Measurements from ENCODE around the gene PARVB. TPM values are rescaled to one million over a fixed set of nuclear protein-coding genes. Genes with fewer than 3 reads are reported as not detected.

The PARVB gene
- total RNA-seq, 4 donors from 2014 or later, result 10.5 to 25.1 (median 14.6) TPM

DNA sequence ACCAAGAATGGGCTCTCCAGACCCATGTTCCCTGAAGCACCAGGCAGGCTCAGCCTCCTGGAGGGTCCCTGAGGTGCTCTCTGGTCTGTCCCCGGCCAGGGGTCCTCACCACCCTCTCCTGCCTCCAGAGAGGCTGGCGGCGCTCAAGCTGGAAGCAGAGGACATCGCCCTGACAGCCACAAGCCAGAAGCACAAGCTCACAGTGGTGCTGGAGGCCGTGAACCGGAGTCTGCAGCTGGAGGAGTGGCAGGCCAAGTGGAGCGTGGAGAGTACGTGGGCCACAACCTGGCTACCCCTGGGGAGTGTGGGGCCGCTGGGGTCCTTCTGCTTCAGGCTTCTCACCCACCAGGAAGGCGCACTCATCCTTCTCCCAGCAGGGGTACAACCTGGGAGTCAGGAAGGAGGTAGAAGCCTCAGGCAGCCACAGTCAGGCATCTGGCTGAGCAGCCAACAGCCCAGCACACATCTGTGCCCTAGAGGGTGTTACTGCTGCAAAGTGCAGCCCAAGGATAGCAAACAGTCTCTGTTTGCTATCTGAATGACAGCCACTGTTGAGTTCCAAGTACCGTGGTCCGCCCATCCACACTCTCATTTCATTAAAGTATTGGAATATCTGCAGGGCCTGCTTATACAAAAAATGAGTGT lies 165.0 kb downstream of the PARVB start:
- DNase-seq (ENCODE audit: low spot score in 2 of 2), result no peak
- intact Hi-C loops (cut with DNase I; ENCODE audit: low total_unique reads), result no loop called here
- no peak overlapping the region for H3K4me3 ChIP-seq (ENCODE audit: low read depth, poor library complexity, severe bottlenecking)
- TF ChIP-seq POLR2A (IDR thresholded peaks at IDR 0.05) (no peak), CTCF (IDR thresholded peaks at IDR 0.05) (no peak)
- 92 to 93% methylated on average over 11 to 12 of the region's 12 CpGs for WGBS, 2 donors

- TF ChIP-seq CTCF (IDR thresholded peaks at IDR 0.05), result no peak
- peak in 1 of 2 donors; percentile 79 for DNase-seq (ENCODE audit: low spot score in 2 of 2)
Measured at GRCh38 chr22:44190381-44190976, 166.4 kb downstream of the PARVB start.

DNA sequence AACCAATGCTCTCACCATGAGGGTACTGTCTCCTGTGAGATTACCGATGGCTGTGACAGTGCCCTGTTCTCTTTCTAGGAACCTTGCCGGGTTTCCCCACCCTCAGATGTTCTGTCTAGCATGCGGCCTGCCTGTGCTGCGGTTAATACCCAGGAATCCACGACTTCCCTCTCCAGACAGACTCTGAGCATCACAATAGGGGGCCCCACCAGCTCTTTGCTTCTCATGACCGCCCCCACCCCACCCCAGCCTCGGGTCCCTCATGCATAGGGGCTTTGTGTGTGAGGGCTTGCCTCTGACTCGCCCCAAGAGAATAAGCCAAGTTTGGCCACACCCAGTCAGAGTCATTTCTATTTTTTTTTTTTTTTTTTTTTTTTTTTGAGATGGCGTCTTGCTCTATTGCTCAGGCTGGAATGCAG lies 166.9 kb downstream of the PARVB start:
- DNase-seq (ENCODE audit: low spot score in 2 of 2), result peak in 1 of 2 donors; percentile 79
- 38 to 39% methylated on average over 9 of the region's 9 CpGs for WGBS, 2 donors
- no peak overlapping the region for H3K4me3 ChIP-seq (ENCODE audit: low read depth, poor library complexity, severe bottlenecking)
- TF ChIP-seq CTCF (IDR thresholded peaks at IDR 0.05) (no peak), POLR2A (IDR thresholded peaks at IDR 0.05) (no peak)
- intact Hi-C loops (cut with DNase I; ENCODE audit: low total_unique reads), result no loop called here

More at GRCh38 chr22:44190381-44190976, 166.4 kb downstream of the PARVB start:
- WGBS, 2 donors, result 81 to 85% methylated on average over 12 of the region's 12 CpGs
- no peak overlapping the region for H3K4me3 ChIP-seq (ENCODE audit: low read depth, poor library complexity, severe bottlenecking)
- intact Hi-C loops (cut with DNase I; ENCODE audit: low total_unique reads), result no loop called here

DNA sequence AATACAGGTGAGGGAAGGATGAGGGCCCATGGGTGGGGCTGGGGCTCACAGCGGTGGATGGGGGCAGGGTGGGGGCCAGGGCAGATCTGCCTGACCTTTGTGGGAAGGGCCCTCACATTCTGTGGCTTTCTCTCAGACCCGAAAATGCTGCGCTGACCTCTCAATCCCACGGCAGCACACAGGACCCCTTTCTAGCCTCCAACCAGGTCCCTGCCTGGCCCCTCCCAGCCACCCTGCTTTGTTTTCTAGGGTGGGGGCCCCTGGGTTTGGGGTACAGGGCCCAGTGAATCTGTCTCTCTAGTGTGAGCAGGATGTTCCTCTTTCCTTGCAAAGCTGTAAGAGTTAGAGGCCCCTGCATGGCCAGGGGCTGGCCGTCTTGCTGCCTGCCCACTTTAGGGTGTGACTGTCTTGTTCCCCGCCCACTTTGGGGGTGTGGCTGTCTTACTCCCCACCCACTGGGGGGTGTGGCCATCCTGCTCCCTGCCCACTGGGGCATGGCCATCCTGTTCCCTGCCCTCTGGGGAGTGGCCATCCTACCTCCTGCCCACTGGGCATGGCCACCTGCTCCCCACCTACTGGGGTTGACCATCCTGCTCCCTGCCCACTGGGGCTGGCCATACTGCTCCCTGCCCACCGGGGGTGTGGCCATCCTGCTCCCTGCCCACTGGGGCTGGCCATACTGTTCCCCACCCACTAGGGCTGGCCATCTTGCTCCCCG lies 168.2 kb downstream of the PARVB start:
- DNase-seq (ENCODE audit: low spot score in 2 of 2), result peak in 1 of 2 donors; percentile 72
- intact Hi-C loops (cut with DNase I; ENCODE audit: low total_unique reads), result no loop called here
- TF ChIP-seq CTCF (IDR thresholded peaks at IDR 0.05) (no peak), POLR2A (IDR thresholded peaks at IDR 0.05) (no peak)
- WGBS, 2 donors, result 89% methylated on average over 7 to 8 of the region's 8 CpGs
- no peak overlapping the region for H3K4me3 ChIP-seq (ENCODE audit: low read depth, poor library complexity, severe bottlenecking)

- H3K4me3 ChIP-seq (ENCODE audit: low read depth, poor library complexity, severe bottlenecking), result no peak overlapping the region
- TF ChIP-seq POLR2A (IDR thresholded peaks at IDR 0.05), result no peak
- no peak for TF ChIP-seq CTCF (IDR thresholded peaks at IDR 0.05)
- whole genome bisulfite sequencing, 2 donors, result 59 to 60% methylated on average over 8 to 11 of the region's 11 CpGs
- peak in 1 of 2 donors; percentile 77 for DNase-seq (ENCODE audit: low spot score in 2 of 2)
- intact Hi-C loops (cut with DNase I; ENCODE audit: low total_unique reads), result no loop called here
Measured at GRCh38 chr22:44192816-44193534, 168.9 kb downstream of the PARVB start.
